Ascending aorta (tissue), 2 donors: ENCODE data around the gene SCAANT1. TPM values are rescaled to one million over a fixed set of nuclear protein-coding genes. Genes with fewer than 3 reads are reported as not detected.

ENCODE experiments used
- DNase-seq, 2 donors: peaks; one replicate each; pipeline ENCODE4 v3.0.0-alpha.2; 2019; ENCODE audit warnings: low spot score in 2 of 2
- H3K27ac ChIP-seq, 2 donors: fragments of 200-600 bp; sonication (generic); one replicate each; pipeline ENCODE4 v1.5.1; 2016 to 2017; ENCODE audit warnings: mild to moderate bottlenecking in 1 of 2
- H3K27me3 ChIP-seq: fragments of 200-600 bp; sonication (generic); one replicate; pipeline ENCODE4 v1.5.1; 2017
- H3K36me3 ChIP-seq, 2 donors: fragments of 200-600 bp; sonication (generic); one replicate each; pipeline ENCODE4 v1.5.1; 2016
- H3K4me1 ChIP-seq, 2 donors: fragments of 200-600 bp; sonication (generic); one replicate each; pipeline ENCODE4 v1.5.1; 2016 to 2017; ENCODE audit warnings: mild to moderate bottlenecking in 1 of 2
- H3K4me3 ChIP-seq, 2 donors: fragments of 200-600 bp; sonication (generic); one replicate each; pipeline ENCODE4 v1.5.1; 2016 to 2017; ENCODE audit warnings: mild to moderate bottlenecking in 1 of 2
- H3K9me3 ChIP-seq, 2 donors: fragments of 200-600 bp; sonication (generic); one replicate each; pipeline ENCODE4 v1.5.1; 2016
- intact Hi-C: fragments of 100-400 bp; cut with DNase I; formaldehyde crosslinking; loops from one replicate; pipeline ENCODE4 v1.15.1; 2023
- total RNA-seq: library from RNA; depleted of rRNA; stranded (reverse); fragments of >200 nt; gene quantifications from one replicate; pipeline ENCODE4 v1.1.0, GENCODE V29; 2016
- TF ChIP-seq, protein P1 (sequence below), 3 experiments: fragments of 200-600 bp in 2 of 3; fragments of 450-650 bp in 1 of 3; sonication (generic) in 2 of 3; IDR thresholded peaks; one replicate each; pipeline ENCODE4 v1.5.1; 2016 to 2019; ENCODE audit warnings: antibody characterized with exemption in 3 of 3, mild to moderate bottlenecking in 1 of 3, moderate library complexity in 1 of 3

Gene SCAANT1
- total RNA-seq, 1 donor from 2014 or later = not detected

DNA sequence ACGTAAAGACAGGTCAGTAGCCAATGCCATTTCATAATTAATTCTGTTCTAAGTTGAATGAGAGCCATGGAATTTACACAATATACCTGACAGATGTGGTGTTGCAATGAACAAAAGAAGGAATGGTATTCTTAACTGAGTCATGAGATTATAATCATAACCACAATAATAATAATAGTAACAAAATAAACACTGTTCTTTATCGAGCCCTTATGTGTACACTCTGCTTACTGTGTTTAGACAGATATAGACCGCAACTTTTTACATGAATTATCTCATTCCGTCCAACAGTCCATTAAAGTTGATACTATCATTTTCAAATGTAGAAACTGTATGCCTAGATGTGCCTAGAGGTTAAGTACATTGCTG lies 28.2 kb upstream of the SCAANT1 start:
- intact Hi-C loops = no loop called here
- DNase-seq = no peak
- H3K4me1 ChIP-seq = no peaks in the 10 kb centered on the region

GRCh38 chr3:63937661-63938651 lies 25.8 kb upstream of the SCAANT1 start:
- H3K36me3 ChIP-seq = no peaks in the 10 kb centered on the region
- H3K9me3 ChIP-seq = no peaks in the 10 kb centered on the region
- no peak for DNase-seq
- TF ChIP-seq, protein P1, sequence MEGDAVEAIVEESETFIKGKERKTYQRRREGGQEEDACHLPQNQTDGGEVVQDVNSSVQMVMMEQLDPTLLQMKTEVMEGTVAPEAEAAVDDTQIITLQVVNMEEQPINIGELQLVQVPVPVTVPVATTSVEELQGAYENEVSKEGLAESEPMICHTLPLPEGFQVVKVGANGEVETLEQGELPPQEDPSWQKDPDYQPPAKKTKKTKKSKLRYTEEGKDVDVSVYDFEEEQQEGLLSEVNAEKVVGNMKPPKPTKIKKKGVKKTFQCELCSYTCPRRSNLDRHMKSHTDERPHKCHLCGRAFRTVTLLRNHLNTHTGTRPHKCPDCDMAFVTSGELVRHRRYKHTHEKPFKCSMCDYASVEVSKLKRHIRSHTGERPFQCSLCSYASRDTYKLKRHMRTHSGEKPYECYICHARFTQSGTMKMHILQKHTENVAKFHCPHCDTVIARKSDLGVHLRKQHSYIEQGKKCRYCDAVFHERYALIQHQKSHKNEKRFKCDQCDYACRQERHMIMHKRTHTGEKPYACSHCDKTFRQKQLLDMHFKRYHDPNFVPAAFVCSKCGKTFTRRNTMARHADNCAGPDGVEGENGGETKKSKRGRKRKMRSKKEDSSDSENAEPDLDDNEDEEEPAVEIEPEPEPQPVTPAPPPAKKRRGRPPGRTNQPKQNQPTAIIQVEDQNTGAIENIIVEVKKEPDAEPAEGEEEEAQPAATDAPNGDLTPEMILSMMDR (IDR thresholded peaks at IDR 0.05) = no peak
- intact Hi-C loops = no loop called here
- H3K4me1 ChIP-seq = peaks cover 0 to 3% of the 10 kb centered on the region in 2 donors
- H3K27me3 ChIP-seq = no peaks in the 10 kb centered on the region
- H3K27ac ChIP-seq = no peak overlapping the region
- H3K4me3 ChIP-seq = no peak overlapping the region

More for the DNA sequence above, 28.2 kb upstream of the SCAANT1 start:
- Histone ChIP-seq H3K27ac (no peak overlapping the region), H3K27me3 (no peaks in the 10 kb centered on the region), H3K4me3 (no peak overlapping the region), H3K9me3 (no peaks in the 10 kb centered on the region), H3K36me3 (no peaks in the 10 kb centered on the region)
- TF ChIP-seq, protein P1 (IDR thresholded peaks at IDR 0.05) = no peak

- Histone ChIP-seq H3K9me3 (no peaks in the 10 kb centered on the region), H3K36me3 (no peaks in the 10 kb centered on the region), H3K4me1 (peaks cover 0 to 3% of the 10 kb centered on the region in 2 donors), H3K4me3 (no peak overlapping the region), H3K27me3 (no peaks in the 10 kb centered on the region), H3K27ac (no peak overlapping the region)
- TF ChIP-seq, protein P1 (IDR thresholded peaks at IDR 0.05) = no peak
- intact Hi-C loops = no loop called here
- DNase-seq = no peak
These were observed 24.7 kb upstream of the SCAANT1 start for GRCh38 chr3:63936925-63937324.

- Histone ChIP-seq H3K36me3 (no peaks in the 10 kb centered on the region), H3K27me3 (no peaks in the 10 kb centered on the region), H3K4me1 (peaks cover 0 to 3% of the 10 kb centered on the region in 2 donors), H3K9me3 (no peaks in the 10 kb centered on the region), H3K27ac (no peak overlapping the region), H3K4me3 (no peak overlapping the region)
- no peak for DNase-seq
- TF ChIP-seq, protein P1 (IDR thresholded peaks at IDR 0.05) = no peak
- intact Hi-C loops = no loop called here
These were observed 22.1 kb upstream of the SCAANT1 start for GRCh38 chr3:63934041-63934866.

- Histone ChIP-seq H3K36me3 (no peaks in the 10 kb centered on the region), H3K4me3 (no peak overlapping the region), H3K9me3 (no peaks in the 10 kb centered on the region), H3K4me1 (peaks cover 0 to 4% of the 10 kb centered on the region in 2 donors), H3K27ac (no peak overlapping the region), H3K27me3 (no peaks in the 10 kb centered on the region)
- DNase-seq = no peak
- TF ChIP-seq, protein P1 (IDR thresholded peaks at IDR 0.05) = no peak
- intact Hi-C loops = no loop called here
These were observed 21.3 kb upstream of the SCAANT1 start for GRCh38 chr3:63933459-63933858.
